ENCODE data around the gene RGS17.

DNA sequence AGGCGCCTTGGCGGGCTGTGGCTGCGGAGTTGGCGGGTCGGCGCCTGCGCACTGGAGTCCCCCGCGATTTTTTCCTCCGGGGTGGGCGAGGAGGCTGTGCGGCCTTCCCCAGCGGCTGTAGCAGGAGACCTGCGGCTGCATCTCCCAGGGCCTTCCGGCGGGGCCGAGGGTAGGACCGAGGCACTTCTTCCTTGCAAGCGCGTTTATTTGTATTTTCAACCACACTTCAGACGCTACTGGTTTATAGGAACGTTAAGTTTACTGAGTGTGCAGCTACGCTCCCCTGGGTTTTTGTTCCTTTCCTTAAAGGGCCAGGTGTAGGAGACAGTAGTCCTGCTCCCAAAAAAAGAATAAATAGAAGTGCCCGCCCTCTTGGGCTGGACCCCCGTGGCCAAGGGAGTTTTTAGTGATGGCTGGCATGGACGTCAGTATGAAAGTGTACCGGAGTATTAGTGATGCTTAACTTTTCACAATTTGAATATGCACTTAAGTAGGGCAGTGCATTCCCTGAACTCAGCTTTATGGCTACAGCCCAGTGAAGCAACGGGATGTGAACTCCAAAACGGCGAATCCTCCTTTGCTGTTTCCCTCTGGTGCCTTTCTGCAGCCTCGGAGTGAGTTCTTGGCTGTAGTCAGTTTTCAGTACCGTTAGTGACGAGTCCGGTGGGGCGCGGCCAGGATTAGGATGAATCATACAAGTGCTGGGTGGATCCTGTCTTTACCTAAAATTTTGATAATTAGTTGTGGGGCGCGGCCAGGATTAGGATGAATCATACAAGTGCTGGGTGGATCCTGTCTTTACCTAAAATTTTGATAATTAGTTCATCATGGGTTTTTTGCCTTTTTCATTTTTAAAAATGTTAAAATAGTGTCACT is 147.2 kb downstream of the RGS17 start:
- TF ChIP-seq MAX (IDR thresholded peaks at IDR 0.05) (no peak), ZBTB7A (IDR thresholded peaks at IDR 0.05; ENCODE audit: low read depth) (peak; percentile 41; the same call in 1 of the 2 replicates), YY1 (IDR thresholded peaks at IDR 0.05; ENCODE audit: low read depth) (no peak), TAF1 (IDR thresholded peaks at IDR 0.05; ENCODE audit: low read depth) (peak; percentile 79), EP300 (IDR thresholded peaks at IDR 0.05; ENCODE audit: borderline replicate concordance) (no peak), FOXM1 (IDR thresholded peaks at IDR 0.05; ENCODE audit: borderline replicate concordance, low read depth) (0 out of 2 replicates have a peak, but pooled peaks have one; percentile 11), NFIC (IDR thresholded peaks at IDR 0.05) (no peak), USF1 (IDR thresholded peaks at IDR 0.05) (no peak), TCF12 (IDR thresholded peaks at IDR 0.05; ENCODE audit: low read depth) (peak; percentile 47; the same call in 1 of the 2 replicates)
- TF ChIP-seq, protein P1, sequence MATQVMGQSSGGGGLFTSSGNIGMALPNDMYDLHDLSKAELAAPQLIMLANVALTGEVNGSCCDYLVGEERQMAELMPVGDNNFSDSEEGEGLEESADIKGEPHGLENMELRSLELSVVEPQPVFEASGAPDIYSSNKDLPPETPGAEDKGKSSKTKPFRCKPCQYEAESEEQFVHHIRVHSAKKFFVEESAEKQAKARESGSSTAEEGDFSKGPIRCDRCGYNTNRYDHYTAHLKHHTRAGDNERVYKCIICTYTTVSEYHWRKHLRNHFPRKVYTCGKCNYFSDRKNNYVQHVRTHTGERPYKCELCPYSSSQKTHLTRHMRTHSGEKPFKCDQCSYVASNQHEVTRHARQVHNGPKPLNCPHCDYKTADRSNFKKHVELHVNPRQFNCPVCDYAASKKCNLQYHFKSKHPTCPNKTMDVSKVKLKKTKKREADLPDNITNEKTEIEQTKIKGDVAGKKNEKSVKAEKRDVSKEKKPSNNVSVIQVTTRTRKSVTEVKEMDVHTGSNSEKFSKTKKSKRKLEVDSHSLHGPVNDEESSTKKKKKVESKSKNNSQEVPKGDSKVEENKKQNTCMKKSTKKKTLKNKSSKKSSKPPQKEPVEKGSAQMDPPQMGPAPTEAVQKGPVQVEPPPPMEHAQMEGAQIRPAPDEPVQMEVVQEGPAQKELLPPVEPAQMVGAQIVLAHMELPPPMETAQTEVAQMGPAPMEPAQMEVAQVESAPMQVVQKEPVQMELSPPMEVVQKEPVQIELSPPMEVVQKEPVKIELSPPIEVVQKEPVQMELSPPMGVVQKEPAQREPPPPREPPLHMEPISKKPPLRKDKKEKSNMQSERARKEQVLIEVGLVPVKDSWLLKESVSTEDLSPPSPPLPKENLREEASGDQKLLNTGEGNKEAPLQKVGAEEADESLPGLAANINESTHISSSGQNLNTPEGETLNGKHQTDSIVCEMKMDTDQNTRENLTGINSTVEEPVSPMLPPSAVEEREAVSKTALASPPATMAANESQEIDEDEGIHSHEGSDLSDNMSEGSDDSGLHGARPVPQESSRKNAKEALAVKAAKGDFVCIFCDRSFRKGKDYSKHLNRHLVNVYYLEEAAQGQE (IDR thresholded peaks at IDR 0.05; ENCODE audit: low read depth): no peak
